H1 (cell line): ENCODE results near the gene ARMH2.

Source experiments
- CTCF ChIP-seq, 3 experiments: IDR thresholded peaks; 1 replicate in 2 of 3; 2 replicates in 1 of 3; pipeline versions ENCODE4 v1.5.1 to v1.6.1; 2011; ENCODE audit warnings: low read length in 3 of 3, mild to moderate bottlenecking in 3 of 3, inconsistent platforms in 2 of 3, low read depth in 1 of 3, moderate library complexity in 1 of 3; ENCODE audit not compliant: insufficient read depth in 1 of 3; ENCODE audit errors: control extremely low read depth in 1 of 3
- E2F6 ChIP-seq: IDR thresholded peaks from 2 replicates; pipeline ENCODE4 v1.6.1; 2012; ENCODE audit warnings: inconsistent platforms
- JUND ChIP-seq: IDR thresholded peaks from 2 replicates; pipeline ENCODE4 v1.6.1; 2011; ENCODE audit warnings: mild to moderate bottlenecking, improper control_type of control experiment, low read length
- POLR2A ChIP-seq, 2 experiments: IDR thresholded peaks; 1 replicate in 1 of 2; 2 replicates in 1 of 2; pipeline ENCODE4 v1.6.1; 2011; ENCODE audit warnings: low read depth in 2 of 2, low read length in 2 of 2, mild to moderate bottlenecking in 2 of 2; ENCODE audit errors: control extremely low read depth in 1 of 2
- POLR2AphosphoS5 ChIP-seq: IDR thresholded peaks from 2 replicates; pipeline ENCODE4 v1.6.1; 2011; ENCODE audit warnings: low read depth, low read length
- RAD21 ChIP-seq, 2 experiments: IDR thresholded peaks in 1 of 2; conservative IDR thresholded peaks in 1 of 2; 2 replicates each; pipeline ENCODE4 v1.6.1; 2011; ENCODE audit warnings: low read depth in 2 of 2, low read length in 2 of 2, improper control_type of control experiment in 1 of 2, inconsistent platforms in 1 of 2, mild to moderate bottlenecking in 1 of 2, moderate library complexity in 1 of 2
- RXRA ChIP-seq: IDR thresholded peaks from 2 replicates; pipeline ENCODE4 v1.6.1; 2011; ENCODE audit warnings: low read depth, mild to moderate bottlenecking, low read length, moderate library complexity; ENCODE audit not compliant: insufficient read depth
- SIN3A ChIP-seq, 2 experiments: IDR thresholded peaks in 1 of 2; conservative IDR thresholded peaks in 1 of 2; 2 replicates each; pipeline ENCODE4 v1.6.1; 2011 to 2012; ENCODE audit warnings: low read length in 2 of 2, improper control_type of control experiment in 1 of 2, low read depth in 1 of 2, mild to moderate bottlenecking in 1 of 2
- SRF ChIP-seq: IDR thresholded peaks from 2 replicates; pipeline ENCODE4 v1.6.1; 2011; ENCODE audit warnings: mild to moderate bottlenecking, low read depth, low read length, moderate library complexity
- SUZ12 ChIP-seq: fragments of 200-600 bp; sonication (generic); IDR thresholded peaks from 2 replicates; pipeline ENCODE4 v1.6.1; 2012; ENCODE audit warnings: mild to moderate bottlenecking, inconsistent platforms, low read length, moderate library complexity, mixed read lengths
- TCF12 ChIP-seq: IDR thresholded peaks from 2 replicates; pipeline ENCODE4 v1.6.1; 2011; ENCODE audit warnings: low read depth, mild to moderate bottlenecking, low read length
- YY1 ChIP-seq: IDR thresholded peaks from 2 replicates; pipeline ENCODE4 v1.6.1; 2011; ENCODE audit warnings: low read depth, mild to moderate bottlenecking, low read length
- ZNF274 ChIP-seq: IDR thresholded peaks from 2 replicates; pipeline ENCODE4 v1.7.0; 2012; ENCODE audit warnings: low read length, borderline replicate concordance; ENCODE audit errors: extremely low read depth

- TF ChIP-seq RXRA (no peak), CTCF (IDR thresholded peaks at IDR 0.05; ENCODE audit: control extremely low read depth in 1 of 3, insufficient read depth in 1 of 3, low read depth in 1 of 3, low read length in 3 of 3) (no peak), ZNF274 (no peak), SUZ12 (no peak), TCF12 (no peak), SRF (no peak), POLR2AphosphoS5 (no peak), POLR2A (IDR thresholded peaks at IDR 0.05; ENCODE audit: control extremely low read depth in 1 of 2, low read depth in 2 of 2, low read length in 2 of 2) (no peak), RAD21 (IDR thresholded peaks at IDR 0.05 in 1 of 2, conservative IDR thresholded peaks at IDR 0.05 in 1 of 2; ENCODE audit: low read depth in 2 of 2, low read length in 2 of 2) (no peak), JUND (no peak), YY1 (no peak), SIN3A (conservative IDR thresholded peaks at IDR 0.05 in 1 of 2, IDR thresholded peaks at IDR 0.05 in 1 of 2; ENCODE audit: low read depth in 1 of 2, low read length in 2 of 2) (no peak), E2F6 (no peak)
Observed at GRCh38 chr6:24822696-24823095, 24.0 kb upstream of the ARMH2 start.
